ENCODE data around the gene ING3.

ING3 gene

DNA sequence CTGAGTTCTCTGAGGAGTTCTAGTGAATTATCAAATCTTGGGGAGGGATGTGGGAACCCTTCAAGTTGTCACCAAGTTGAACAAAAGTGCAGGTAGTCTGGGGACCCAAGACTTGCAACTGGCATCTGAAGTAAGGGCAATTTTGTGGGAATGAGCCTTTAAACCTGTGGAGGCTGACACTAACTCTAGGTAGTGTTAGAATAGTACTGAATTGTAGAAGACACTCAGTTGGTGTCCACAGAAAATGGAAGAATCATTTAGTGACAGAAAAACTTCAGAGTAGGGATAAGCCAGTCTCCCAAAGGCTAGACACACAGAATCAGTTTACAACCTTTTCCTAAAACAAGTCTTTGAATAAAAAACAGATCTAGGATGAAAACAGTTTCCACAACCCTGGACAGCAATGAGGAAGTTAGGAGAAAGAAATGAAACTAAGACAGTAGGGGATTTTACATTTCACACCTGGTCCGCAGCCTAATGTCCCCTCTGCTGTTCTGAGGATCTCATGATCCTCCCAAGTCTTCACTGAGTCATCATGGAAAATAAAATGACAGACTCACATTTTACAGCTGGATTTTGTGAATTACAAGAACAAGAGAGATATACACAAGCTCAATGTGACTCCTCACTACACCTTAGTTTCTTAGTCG is 23.0 kb upstream of the ING3 start:
- peaks cover 6% of the 10 kb centered on the region for H3K4me1 ChIP-seq (ENCODE audit: control insufficient read depth, insufficient read depth, low read length, poor library complexity, severe bottlenecking)
- WGBS, 2 experiments (ENCODE audit: insufficient coverage in 2 of 2) = 90% methylated on average over 1 of the region's 2 CpGs; no CpG with 5 or more reads in 1 of the 2 experiments
- H3K4me3 ChIP-seq (ENCODE audit: extremely low read depth, insufficient read depth, low read length, poor library complexity, severe bottlenecking) = no peak overlapping the region
- no peak overlapping the region for H3K27ac ChIP-seq (ENCODE audit: low read depth, low read length, severe bottlenecking)
- H3K9me3 ChIP-seq (ENCODE audit: control insufficient read depth, low read length) = no peaks in the 10 kb centered on the region
- H3K36me3 ChIP-seq (ENCODE audit: control insufficient read depth, insufficient read depth, low read length) = no peaks in the 10 kb centered on the region

DNA sequence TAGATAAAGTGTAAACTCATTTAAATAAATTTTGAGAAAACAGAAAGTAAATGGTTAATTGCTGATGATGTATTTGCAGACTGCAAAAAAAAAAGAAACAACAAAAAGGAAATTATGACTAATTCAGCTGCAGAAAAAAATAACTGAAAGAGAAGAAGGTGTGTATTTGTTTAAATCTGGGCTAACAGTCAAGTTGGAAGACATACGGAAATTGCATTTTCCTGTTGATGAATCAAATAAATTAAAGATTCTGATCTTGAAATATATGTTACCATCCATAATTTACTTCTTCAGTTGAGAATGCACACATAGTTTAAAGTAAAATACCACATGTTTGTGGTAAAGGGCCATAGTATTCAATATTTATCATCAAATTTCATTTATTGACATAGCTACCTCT is 19.3 kb upstream of the ING3 start:
- no CpG with 5 or more reads among the region's 1 CpG for WGBS, 2 experiments (ENCODE audit: insufficient coverage in 2 of 2)
- H3K4me1 ChIP-seq (ENCODE audit: control insufficient read depth, insufficient read depth, low read length, poor library complexity, severe bottlenecking) = no peaks in the 10 kb centered on the region
- H3K27ac ChIP-seq (ENCODE audit: low read depth, low read length, severe bottlenecking) = no peak overlapping the region
- H3K9me3 ChIP-seq (ENCODE audit: control insufficient read depth, low read length) = no peaks in the 10 kb centered on the region
- no peak overlapping the region for H3K4me3 ChIP-seq (ENCODE audit: extremely low read depth, insufficient read depth, low read length, poor library complexity, severe bottlenecking)
- no peaks in the 10 kb centered on the region for H3K36me3 ChIP-seq (ENCODE audit: control insufficient read depth, insufficient read depth, low read length)

DNA sequence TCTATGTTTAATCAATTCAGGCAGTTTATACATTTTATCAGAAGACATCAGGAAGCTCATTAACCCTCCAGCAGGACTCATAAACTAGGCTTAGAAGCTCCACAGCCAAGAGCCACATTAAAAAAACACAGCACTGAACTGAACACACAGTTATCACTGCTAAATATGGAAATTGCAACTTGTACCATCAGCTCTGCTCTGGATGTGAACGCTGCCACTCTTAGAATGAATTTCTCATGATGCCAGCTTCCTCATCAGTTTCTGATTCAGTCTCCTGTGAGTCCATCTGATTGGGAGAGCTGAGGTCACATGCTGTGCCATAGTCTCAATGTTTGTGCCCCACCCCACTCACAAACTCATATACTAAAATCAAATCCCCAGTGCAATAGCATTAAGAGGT is 17.1 kb upstream of the ING3 start:
- no peaks in the 10 kb centered on the region for H3K4me1 ChIP-seq (ENCODE audit: control insufficient read depth, insufficient read depth, low read length, poor library complexity, severe bottlenecking)
- no peak overlapping the region for H3K27ac ChIP-seq (ENCODE audit: low read depth, low read length, severe bottlenecking)
- H3K36me3 ChIP-seq (ENCODE audit: control insufficient read depth, insufficient read depth, low read length) = no peaks in the 10 kb centered on the region
- no peak overlapping the region for H3K4me3 ChIP-seq (ENCODE audit: extremely low read depth, insufficient read depth, low read length, poor library complexity, severe bottlenecking)
- 57 to 90% methylated on average over 1 of the region's 1 CpG for WGBS, 2 experiments (ENCODE audit: insufficient coverage in 2 of 2)
- H3K9me3 ChIP-seq (ENCODE audit: control insufficient read depth, low read length) = no peaks in the 10 kb centered on the region

DNA sequence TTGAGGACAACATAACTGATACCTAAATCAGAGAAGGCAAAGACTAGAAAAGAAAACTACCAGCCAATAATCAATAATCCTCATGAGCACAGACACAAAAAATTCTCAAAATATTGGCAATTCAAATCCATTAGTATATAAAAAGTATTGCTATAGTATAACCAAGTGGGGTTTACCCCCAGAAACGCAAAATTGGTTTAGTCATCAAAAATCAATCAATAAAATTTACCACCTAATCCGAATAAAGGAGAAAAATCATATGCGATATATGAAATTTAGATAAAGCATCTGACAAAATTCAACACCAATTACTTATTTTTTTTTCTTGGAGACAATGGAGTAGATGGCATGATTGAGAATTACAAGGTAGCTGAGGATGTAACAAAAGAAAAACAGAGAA is 11.2 kb upstream of the ING3 start:
- H3K4me1 ChIP-seq (ENCODE audit: control insufficient read depth, insufficient read depth, low read length, poor library complexity, severe bottlenecking) = no peaks in the 10 kb centered on the region
- no CpG with 5 or more reads among the region's 3 CpGs for WGBS, 2 experiments (ENCODE audit: insufficient coverage in 2 of 2)
- H3K4me3 ChIP-seq (ENCODE audit: extremely low read depth, insufficient read depth, low read length, poor library complexity, severe bottlenecking) = no peak overlapping the region
- H3K36me3 ChIP-seq (ENCODE audit: control insufficient read depth, insufficient read depth, low read length) = no peaks in the 10 kb centered on the region
- H3K27ac ChIP-seq (ENCODE audit: low read depth, low read length, severe bottlenecking) = no peak overlapping the region
- no peaks in the 10 kb centered on the region for H3K9me3 ChIP-seq (ENCODE audit: control insufficient read depth, low read length)

DNA sequence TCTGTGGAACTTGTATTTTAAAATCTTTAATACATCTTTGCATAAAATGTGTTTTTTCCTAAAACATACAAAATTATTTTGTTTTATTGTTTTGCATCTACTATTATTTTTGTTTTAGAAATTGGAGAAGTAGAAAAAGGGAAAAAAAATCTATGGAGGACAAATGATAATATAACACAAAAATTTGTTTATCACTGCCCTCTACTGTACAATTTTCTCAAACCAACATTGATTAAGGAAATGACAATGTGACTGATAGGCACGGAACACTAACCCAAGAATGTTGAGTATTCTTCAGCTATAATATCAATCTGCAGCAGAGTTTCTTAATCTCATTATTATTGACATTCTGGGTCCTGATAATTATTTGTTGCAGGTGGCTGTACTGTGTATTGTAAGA is 9.5 kb upstream of the ING3 start:
- no peak overlapping the region for H3K27ac ChIP-seq (ENCODE audit: low read depth, low read length, severe bottlenecking)
- no CpG with 5 or more reads among the region's 1 CpG for WGBS, 2 experiments (ENCODE audit: insufficient coverage in 2 of 2)

DNA sequence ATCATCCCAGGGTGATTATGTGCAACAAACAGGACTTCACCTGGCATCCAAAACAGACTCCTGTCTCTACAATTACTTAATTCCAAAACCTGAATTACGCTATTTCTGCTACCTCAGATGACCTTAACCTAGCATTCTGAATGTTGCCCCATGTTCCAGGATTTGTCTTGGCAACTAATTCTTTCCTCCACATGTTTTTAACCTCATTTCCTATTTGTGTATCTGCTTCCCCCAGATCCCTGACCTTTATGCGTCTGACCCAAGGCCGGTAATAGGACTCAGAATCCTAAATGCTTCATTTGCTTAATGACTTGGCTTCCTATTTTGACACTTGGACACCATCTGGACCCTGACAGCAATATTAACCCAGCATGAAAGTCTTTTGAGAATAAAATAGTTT is 8.7 kb upstream of the ING3 start:
- WGBS, 2 experiments (ENCODE audit: insufficient coverage in 2 of 2) = 80 to 93% methylated on average over 3 of the region's 3 CpGs
- Histone ChIP-seq H3K27ac (ENCODE audit: low read depth, low read length, severe bottlenecking) (no peak overlapping the region), H3K9me3 (ENCODE audit: control insufficient read depth, low read length) (no peaks in the 10 kb centered on the region), H3K36me3 (ENCODE audit: control insufficient read depth, insufficient read depth, low read length) (no peaks in the 10 kb centered on the region), H3K4me1 (ENCODE audit: control insufficient read depth, insufficient read depth, low read length, poor library complexity, severe bottlenecking) (no peaks in the 10 kb centered on the region), H3K4me3 (ENCODE audit: extremely low read depth, insufficient read depth, low read length, poor library complexity, severe bottlenecking) (no peak overlapping the region)

More for the DNA sequence above, 9.5 kb upstream of the ING3 start:
- Histone ChIP-seq H3K4me1 (ENCODE audit: control insufficient read depth, insufficient read depth, low read length, poor library complexity, severe bottlenecking) (no peaks in the 10 kb centered on the region), H3K4me3 (ENCODE audit: extremely low read depth, insufficient read depth, low read length, poor library complexity, severe bottlenecking) (no peak overlapping the region), H3K36me3 (ENCODE audit: control insufficient read depth, insufficient read depth, low read length) (no peaks in the 10 kb centered on the region), H3K9me3 (ENCODE audit: control insufficient read depth, low read length) (no peaks in the 10 kb centered on the region)

DNA sequence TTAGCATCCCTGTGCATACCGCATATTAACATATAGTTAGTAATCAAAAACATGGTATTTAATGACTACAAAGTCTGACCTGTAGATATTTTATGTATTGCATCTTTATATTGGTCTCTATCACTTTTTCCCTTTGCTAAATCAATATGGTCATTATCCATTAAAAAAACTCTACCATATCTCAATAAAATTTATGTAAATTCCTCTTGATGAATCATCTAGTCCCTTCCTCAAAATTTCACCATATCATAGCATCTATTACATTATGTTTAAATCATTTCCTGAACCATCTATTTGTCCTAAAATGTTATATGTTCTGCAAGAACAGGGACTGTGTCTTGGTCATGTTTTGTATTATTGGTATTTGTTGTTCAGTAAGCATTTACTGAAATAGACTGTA is 7.7 kb upstream of the ING3 start:
- Histone ChIP-seq H3K4me3 (ENCODE audit: extremely low read depth, insufficient read depth, low read length, poor library complexity, severe bottlenecking) (no peak overlapping the region), H3K36me3 (ENCODE audit: control insufficient read depth, insufficient read depth, low read length) (no peaks in the 10 kb centered on the region), H3K4me1 (ENCODE audit: control insufficient read depth, insufficient read depth, low read length, poor library complexity, severe bottlenecking) (no peaks in the 10 kb centered on the region), H3K9me3 (ENCODE audit: control insufficient read depth, low read length) (no peaks in the 10 kb centered on the region), H3K27ac (ENCODE audit: low read depth, low read length, severe bottlenecking) (no peak overlapping the region)
- WGBS, 2 experiments (ENCODE audit: insufficient coverage in 2 of 2) = no CpG with 5 or more reads among the region's 1 CpG

DNA sequence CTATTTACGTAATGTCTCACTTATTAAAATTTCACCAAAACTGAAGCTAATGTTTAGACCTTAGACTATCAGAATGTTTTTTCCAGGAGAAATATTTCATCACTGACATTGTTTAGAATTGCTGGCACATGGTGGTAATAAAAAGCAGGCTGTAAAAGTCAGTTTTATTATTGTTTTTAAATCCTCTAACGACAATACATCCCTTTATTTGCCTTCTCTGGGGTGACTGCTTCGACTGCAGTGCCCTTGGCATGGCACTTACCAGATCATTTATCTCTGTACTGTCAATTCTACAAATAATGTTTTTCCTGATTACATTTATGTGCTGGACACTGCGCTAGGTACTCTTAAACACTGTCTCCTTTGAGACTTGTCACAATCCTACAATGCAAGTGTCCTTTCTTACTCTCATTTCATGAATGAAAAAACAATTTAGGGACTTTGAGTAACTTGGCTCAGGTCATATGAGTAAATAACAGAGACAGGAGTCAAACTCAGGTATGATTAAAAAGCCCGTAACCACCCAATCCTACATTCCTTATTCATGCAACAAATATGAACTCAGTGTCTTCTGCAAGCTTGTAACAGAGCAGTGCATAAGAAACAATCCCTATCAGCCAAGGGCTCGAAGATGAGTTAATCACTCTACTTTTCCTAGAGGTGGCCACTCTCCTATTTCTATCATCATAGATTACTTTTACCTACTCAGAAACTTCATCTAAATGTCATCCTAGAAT is 5.6 kb upstream of the ING3 start:
- Histone ChIP-seq H3K9me3 (ENCODE audit: control insufficient read depth, low read length) (no peaks in the 10 kb centered on the region), H3K27ac (ENCODE audit: low read depth, low read length, severe bottlenecking) (no peak overlapping the region), H3K36me3 (ENCODE audit: control insufficient read depth, insufficient read depth, low read length) (no peaks in the 10 kb centered on the region), H3K4me1 (ENCODE audit: control insufficient read depth, insufficient read depth, low read length, poor library complexity, severe bottlenecking) (no peaks in the 10 kb centered on the region), H3K4me3 (ENCODE audit: extremely low read depth, insufficient read depth, low read length, poor library complexity, severe bottlenecking) (no peak overlapping the region)
- WGBS, 2 experiments (ENCODE audit: insufficient coverage in 2 of 2) = 89% methylated on average over 2 to 6 of the region's 6 CpGs

DNA sequence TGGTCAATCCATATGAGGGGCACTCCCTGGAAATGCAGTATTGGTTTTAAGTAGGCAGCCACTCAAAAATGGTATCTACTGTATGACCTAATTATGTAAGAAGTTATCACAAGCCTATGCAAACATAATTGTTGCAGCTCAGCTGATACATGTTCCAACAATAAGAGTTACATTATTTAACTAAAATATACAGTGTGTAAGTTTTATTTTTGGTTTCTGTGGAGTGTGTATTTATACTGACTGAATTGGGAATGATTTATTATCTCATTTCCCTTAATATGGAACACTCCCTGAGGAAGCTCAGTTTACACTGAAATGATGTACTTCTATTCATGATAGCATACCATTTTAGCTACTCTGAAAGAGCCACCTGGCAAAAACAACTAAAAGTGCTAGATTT is 2.6 kb upstream of the ING3 start:
- no peaks in the 10 kb centered on the region for H3K36me3 ChIP-seq (ENCODE audit: control insufficient read depth, insufficient read depth, low read length)
- no peak overlapping the region for H3K27ac ChIP-seq (ENCODE audit: low read depth, low read length, severe bottlenecking)
- no peaks in the 10 kb centered on the region for H3K9me3 ChIP-seq (ENCODE audit: control insufficient read depth, low read length)
- no peak overlapping the region for H3K4me3 ChIP-seq (ENCODE audit: extremely low read depth, insufficient read depth, low read length, poor library complexity, severe bottlenecking)
- no peaks in the 10 kb centered on the region for H3K4me1 ChIP-seq (ENCODE audit: control insufficient read depth, insufficient read depth, low read length, poor library complexity, severe bottlenecking)

DNA sequence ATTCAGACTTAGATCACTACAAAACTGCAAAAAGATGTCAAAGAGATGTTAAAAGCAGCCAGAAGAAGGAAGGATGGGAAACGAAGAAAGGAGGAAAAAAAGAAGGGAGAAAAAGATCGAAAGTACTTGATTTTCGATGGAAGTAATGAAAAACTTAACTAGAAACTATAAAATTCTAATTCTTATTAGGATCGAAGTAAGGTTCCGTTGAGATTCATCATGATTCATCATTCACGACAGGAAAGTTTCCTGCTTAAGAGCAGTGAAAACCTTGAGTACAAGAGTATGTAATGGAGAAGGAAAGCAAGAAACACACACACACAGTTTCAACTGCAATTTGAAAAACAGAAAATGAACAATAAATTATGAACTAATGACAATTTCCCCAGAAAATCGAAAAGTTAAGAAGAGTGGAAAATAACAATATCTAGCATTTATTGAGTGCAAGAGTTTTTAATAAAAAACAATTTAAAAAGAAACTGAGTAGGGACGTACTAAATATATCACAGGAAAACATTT is 1.1 kb upstream of the ING3 start:
- no peaks in the 10 kb centered on the region for H3K9me3 ChIP-seq (ENCODE audit: control insufficient read depth, low read length)
- peaks cover 8% of the 10 kb centered on the region for H3K36me3 ChIP-seq (ENCODE audit: control insufficient read depth, insufficient read depth, low read length)
- no peaks in the 10 kb centered on the region for H3K4me1 ChIP-seq (ENCODE audit: control insufficient read depth, insufficient read depth, low read length, poor library complexity, severe bottlenecking)
- peak overlapping the region; percentile 50 for H3K4me3 ChIP-seq (ENCODE audit: extremely low read depth, insufficient read depth, low read length, poor library complexity, severe bottlenecking)
- no CpG with 5 or more reads among the region's 8 CpGs for WGBS, 2 experiments (ENCODE audit: insufficient coverage in 2 of 2)
- H3K27ac ChIP-seq (ENCODE audit: low read depth, low read length, severe bottlenecking) = no peak overlapping the region

DNA sequence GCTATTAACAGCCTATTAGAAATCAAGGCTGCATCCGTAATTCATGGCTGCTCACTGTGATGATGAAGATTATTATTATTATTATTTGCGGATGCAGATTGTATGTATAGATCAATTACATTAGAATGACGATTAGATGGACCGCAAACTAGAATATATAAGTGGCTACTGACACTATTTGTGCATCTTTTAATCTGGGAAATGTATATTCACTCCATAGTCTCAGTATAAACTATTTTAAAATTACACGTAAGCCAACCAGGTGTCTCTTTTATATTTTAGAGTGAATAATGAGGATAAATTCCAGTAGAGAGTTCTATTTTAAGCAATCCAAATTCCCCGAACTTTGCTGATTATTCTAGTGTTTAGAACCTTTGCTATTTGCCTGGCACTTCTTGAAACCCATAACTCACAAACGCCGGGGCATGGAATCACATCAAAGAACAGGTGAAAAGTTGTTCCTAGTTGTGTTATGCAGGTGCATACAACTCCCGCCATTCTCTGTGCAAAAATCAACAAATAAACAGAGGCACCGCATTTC is 509 bp upstream of the ING3 start:
- Histone ChIP-seq H3K36me3 (ENCODE audit: control insufficient read depth, insufficient read depth, low read length) (peaks cover 11% of the 10 kb centered on the region), H3K4me3 (ENCODE audit: extremely low read depth, insufficient read depth, low read length, poor library complexity, severe bottlenecking) (peak overlapping the region; percentile 50), H3K27ac (ENCODE audit: low read depth, low read length, severe bottlenecking) (peak overlapping the region; percentile 100), H3K4me1 (ENCODE audit: control insufficient read depth, insufficient read depth, low read length, poor library complexity, severe bottlenecking) (no peaks in the 10 kb centered on the region), H3K9me3 (ENCODE audit: control insufficient read depth, low read length) (no peaks in the 10 kb centered on the region)
- WGBS, 2 experiments (ENCODE audit: insufficient coverage in 2 of 2) = 0% methylated on average over 2 of the region's 10 CpGs
